ENCODE results near the gene CCNY. TPM values are rescaled to one million over a fixed set of nuclear protein-coding genes. Genes with fewer than 3 reads are reported as not detected.
A peak's percentile ranks its signal among the peaks of the same experiment; 100 is the strongest.

CCNY gene
- total and polyA plus RNA-seq, 2 of the 13 experiments (the other 11 are each of a cell fraction or from before 2014, with no cell fraction given) = 48.2 to 54.7 TPM

GRCh38 chr10:35462491-35462934 is 126.2 kb downstream of the CCNY start (continued):
- TF ChIP-seq ZNF407 (CRISPR knock-in tag; IDR thresholded peaks at IDR 0.05; ENCODE audit: not compliant biosample characterization) (no peak), ZC3H4 (CRISPR knock-in tag; IDR thresholded peaks at IDR 0.05; ENCODE audit: borderline replicate concordance) (no peak), KAT8 (CRISPR knock-in tag; IDR thresholded peaks at IDR 0.05) (0 out of 2 replicates have a peak, but pooled peaks have one; percentile 20), ZNF484 (CRISPR knock-in tag; IDR thresholded peaks at IDR 0.05; ENCODE audit: borderline replicate concordance, low read depth) (no peak), KDM5B (CRISPR knock-in tag; IDR thresholded peaks at IDR 0.05; ENCODE audit: borderline replicate concordance) (0 out of 2 replicates have a peak, but pooled peaks have one; percentile 39), ZNF230 (CRISPR knock-in tag; IDR thresholded peaks at IDR 0.05) (no peak), ZFP62 (CRISPR knock-in tag; IDR thresholded peaks at IDR 0.05) (no peak), ZFP41 (CRISPR knock-in tag; IDR thresholded peaks at IDR 0.05; ENCODE audit: borderline replicate concordance) (no peak), CAMTA2 (CRISPR knock-in tag; IDR thresholded peaks at IDR 0.05; ENCODE audit: borderline replicate concordance) (no peak), SIN3A (IDR thresholded peaks at IDR 0.05; ENCODE audit: borderline replicate concordance, low read depth, low read length) (peak; percentile 57; the same call in 1 of the 2 replicates), FOXM1 (CRISPR knock-in tag; IDR thresholded peaks at IDR 0.05) (no peak), SOX6 (IDR thresholded peaks at IDR 0.05) (no peak), SOX6 (CRISPR knock-in tag; IDR thresholded peaks at IDR 0.05) (peak; percentile 63), ZNF180 (CRISPR knock-in tag; IDR thresholded peaks at IDR 0.05; ENCODE audit: borderline replicate concordance, low read depth) (no peak), ZBTB21 (CRISPR knock-in tag; IDR thresholded peaks at IDR 0.05) (no peak), SSRP1 (CRISPR knock-in tag; IDR thresholded peaks at IDR 0.05) (no peak; the same call in 1 of the 2 replicates), ZNF329 (CRISPR knock-in tag; IDR thresholded peaks at IDR 0.05; ENCODE audit: low read depth) (no peak), ZNF614 (CRISPR knock-in tag; IDR thresholded peaks at IDR 0.05; ENCODE audit: borderline replicate concordance) (0 out of 2 replicates have a peak, but pooled peaks have one; percentile 60), NONO (IDR thresholded peaks at IDR 0.05) (no peak), NONO (CRISPR knock-in tag; conservative IDR thresholded peaks at IDR 0.05) (0 out of 2 replicates have a peak, but pooled peaks have one; percentile 43), GATAD2A (CRISPR knock-in tag; IDR thresholded peaks at IDR 0.05) (peak; percentile 48; the same call in 1 of the 2 replicates), FUBP1 (CRISPR knock-in tag; IDR thresholded peaks at IDR 0.05; ENCODE audit: borderline replicate concordance) (no peak), SAFB2 (CRISPR knock-in tag; IDR thresholded peaks at IDR 0.05; ENCODE audit: borderline replicate concordance, low read depth) (no peak)

Measured in HepG2 (cell line).